ENCODE data around the gene ANKRD13D.

ANKRD13D gene

GRCh38 chr11:67303835-67304411 lies 14.8 kb downstream of the ANKRD13D start:
- H3K27ac ChIP-seq = peak overlapping the region; percentile 97
- no peak for TF ChIP-seq CTCF (IDR thresholded peaks at IDR 0.05)
- TF ChIP-seq ZFX (IDR thresholded peaks at IDR 0.05; ENCODE audit: borderline replicate concordance) = no peak

DNA sequence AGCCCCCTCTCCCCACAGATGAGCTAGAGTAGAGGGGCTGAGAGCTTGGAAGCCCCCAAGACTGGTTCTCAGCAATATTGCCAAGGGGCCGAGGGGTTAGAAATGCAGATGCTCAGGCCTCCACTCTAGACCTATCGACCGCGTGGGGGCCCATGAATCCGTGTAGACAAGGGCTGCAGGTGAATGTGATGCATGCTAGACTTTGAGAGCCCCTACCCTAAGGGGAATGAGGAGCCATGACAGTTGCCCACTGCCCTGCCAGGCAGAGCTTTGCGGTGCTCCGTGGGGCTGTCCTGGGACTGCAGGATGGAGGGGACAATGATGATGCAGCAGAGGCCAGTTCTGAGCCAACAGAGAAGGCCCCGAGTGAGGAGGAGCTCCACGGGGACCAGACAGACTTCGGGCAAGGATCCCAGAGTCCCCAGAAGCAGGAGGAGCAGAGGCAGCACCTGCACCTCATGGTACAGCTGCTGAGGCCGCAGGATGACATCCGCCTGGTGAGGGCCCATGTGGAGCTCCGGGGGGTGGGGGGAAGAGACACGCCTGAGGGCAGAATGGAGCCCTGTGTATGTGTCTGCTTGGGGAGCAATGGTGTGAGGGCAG lies 15.5 kb downstream of the ANKRD13D start:
- no peak for TF ChIP-seq ZFX (IDR thresholded peaks at IDR 0.05; ENCODE audit: borderline replicate concordance)
- TF ChIP-seq CTCF (IDR thresholded peaks at IDR 0.05) = no peak
- H3K27ac ChIP-seq = peak overlapping the region; percentile 97

- TF ChIP-seq ZFX (IDR thresholded peaks at IDR 0.05; ENCODE audit: borderline replicate concordance) (no peak), CTCF (IDR thresholded peaks at IDR 0.05) (no peak)
- H3K27ac ChIP-seq = 0 out of 2 replicates have a peak overlapping the region, but pooled peaks have one; percentile 97
Measured at GRCh38 chr11:67306769-67307544, 17.9 kb downstream of the ANKRD13D start.

DNA sequence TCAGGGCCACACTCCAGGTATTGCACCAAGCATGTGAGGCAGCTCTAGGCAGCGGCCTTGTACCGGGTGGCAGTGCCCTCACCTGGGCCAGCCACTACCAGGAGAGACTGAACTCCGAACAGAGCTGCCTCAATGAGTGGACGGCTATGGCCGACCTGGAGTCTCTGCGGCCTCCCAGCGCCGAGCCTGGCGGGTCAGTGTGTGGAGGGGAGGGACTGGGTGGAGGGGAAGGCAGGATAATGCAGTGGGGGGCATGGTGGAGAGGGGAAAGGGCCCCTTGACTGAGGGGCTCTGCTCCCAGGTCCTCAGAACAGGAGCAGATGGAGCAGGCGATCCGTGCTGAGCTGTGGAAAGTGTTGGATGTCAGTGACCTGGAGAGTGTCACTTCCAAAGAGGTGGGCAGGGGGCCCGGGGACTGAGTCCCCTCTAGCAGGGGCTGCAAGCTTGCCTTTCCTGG lies 18.5 kb downstream of the ANKRD13D start:
- no peak overlapping the region for H3K27ac ChIP-seq
- TF ChIP-seq ZFX (IDR thresholded peaks at IDR 0.05; ENCODE audit: borderline replicate concordance) (no peak), CTCF (IDR thresholded peaks at IDR 0.05) (no peak)

GRCh38 chr11:67308031-67308866 lies 19.1 kb downstream of the ANKRD13D start:
- H3K27ac ChIP-seq = no peak overlapping the region
- no peak for TF ChIP-seq CTCF (IDR thresholded peaks at IDR 0.05)
- no peak for TF ChIP-seq ZFX (IDR thresholded peaks at IDR 0.05; ENCODE audit: borderline replicate concordance)

DNA sequence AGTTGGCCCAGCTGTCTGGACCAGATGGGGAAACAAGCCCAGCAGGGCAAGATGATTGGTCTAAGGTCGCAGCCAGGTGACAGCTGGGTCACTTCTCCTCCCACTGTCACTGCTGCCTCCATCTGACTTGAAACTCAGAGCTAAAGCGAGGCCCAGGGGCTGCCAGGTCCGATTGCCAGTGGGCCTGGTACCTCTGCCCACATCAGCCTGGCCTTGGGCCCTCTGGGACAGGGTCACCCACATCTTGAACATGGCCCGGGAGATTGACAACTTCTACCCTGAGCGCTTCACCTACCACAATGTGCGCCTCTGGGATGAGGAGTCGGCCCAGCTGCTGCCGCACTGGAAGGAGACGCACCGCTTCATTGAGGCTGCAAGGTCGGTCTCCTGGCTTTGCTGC lies 20.1 kb downstream of the ANKRD13D start:
- no peak for TF ChIP-seq CTCF (IDR thresholded peaks at IDR 0.05)
- no peak for TF ChIP-seq ZFX (IDR thresholded peaks at IDR 0.05; ENCODE audit: borderline replicate concordance)
- no peak overlapping the region for H3K27ac ChIP-seq
